ENCODE measurements around the gene RHCG. TPM values are rescaled to one million over a fixed set of nuclear protein-coding genes. Genes with fewer than 3 reads are reported as not detected.

RHCG gene
- total RNA-seq, 2 donors from 2014 or later: not detected

DNA sequence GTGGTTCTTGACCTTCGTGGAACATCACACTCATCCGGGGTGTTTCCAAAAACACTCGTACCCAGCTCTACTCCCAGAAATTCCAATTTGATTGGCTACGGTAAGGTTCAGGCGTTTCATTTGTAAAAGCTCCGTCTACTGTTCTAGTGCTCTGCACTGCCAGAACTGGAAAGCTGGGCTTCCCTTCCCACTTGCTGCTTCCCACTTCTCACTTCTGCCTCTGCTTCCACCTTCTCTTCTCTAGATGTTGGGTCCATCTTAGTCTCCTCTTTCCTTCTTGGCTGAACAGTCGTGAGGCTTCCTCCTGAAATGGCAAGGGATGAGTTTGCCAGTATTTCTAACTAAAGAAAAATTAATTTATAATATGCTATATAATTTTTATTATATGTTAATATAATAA lies 29.8 kb upstream of the RHCG start:
- H3K9me3 ChIP-seq (ENCODE audit: control insufficient read depth, low read length): no peaks in the 10 kb centered on the region
- H3K9ac ChIP-seq (ENCODE audit: extremely low read depth, low read length, poor library complexity, severe bottlenecking): no peak overlapping the region
- H3K36me3 Mint-ChIP-seq (ENCODE audit: low read depth): no peaks in the 10 kb centered on the region
- no peaks in the 10 kb centered on the region for H3K9me3 Mint-ChIP-seq
- peaks cover 6% of the 10 kb centered on the region for H3K27me3 Mint-ChIP-seq (ENCODE audit: insufficient read depth)
- H3K27ac Mint-ChIP-seq: no peak overlapping the region
- peaks cover 6% of the 10 kb centered on the region for H3K4me1 Mint-ChIP-seq
- DNase-seq: no peak
- peaks cover 7% of the 10 kb centered on the region for H3K27me3 ChIP-seq (ENCODE audit: control insufficient read depth, insufficient read depth, low read length, poor library complexity, severe bottlenecking)
- 81 to 91% methylated on average over 6 of the region's 7 CpGs for WGBS, 2 experiments (ENCODE audit: insufficient coverage in 1 of 2, insufficient read length in 1 of 2)
- no peaks in the 10 kb centered on the region for H3K4me1 ChIP-seq (ENCODE audit: control insufficient read depth, insufficient read depth, low read length)
- no peaks in the 10 kb centered on the region for H3K36me3 ChIP-seq (ENCODE audit: control insufficient read depth, insufficient read depth, low read length)
- no peak overlapping the region for H3K4me3 ChIP-seq (ENCODE audit: low read length)
- H3K27ac ChIP-seq (ENCODE audit: low read depth, low read length): no peak overlapping the region
- no peak overlapping the region for H3K4me3 Mint-ChIP-seq
- no peak for TF ChIP-seq CTCF (conservative IDR thresholded peaks at IDR 0.05)

GRCh38 chr15:89524184-89524583 lies 27.8 kb upstream of the RHCG start:
- Histone ChIP-seq H3K36me3 (ENCODE audit: control insufficient read depth, insufficient read depth, low read length) (no peaks in the 10 kb centered on the region), H3K4me3 (ENCODE audit: low read length) (no peak overlapping the region), H3K27me3 (ENCODE audit: control insufficient read depth, insufficient read depth, low read length, poor library complexity, severe bottlenecking) (peaks cover 7% of the 10 kb centered on the region), H3K27ac (ENCODE audit: low read depth, low read length) (no peak overlapping the region), H3K4me1 (ENCODE audit: control insufficient read depth, insufficient read depth, low read length) (no peaks in the 10 kb centered on the region), H3K9me3 (ENCODE audit: control insufficient read depth, low read length) (no peaks in the 10 kb centered on the region), H3K9ac (ENCODE audit: extremely low read depth, low read length, poor library complexity, severe bottlenecking) (no peak overlapping the region)
- Mint-ChIP-seq H3K9me3 (peaks cover 6% of the 10 kb centered on the region), H3K4me3 (no peak overlapping the region), H3K27me3 (ENCODE audit: insufficient read depth) (peaks cover 10% of the 10 kb centered on the region), H3K4me1 (peaks cover 5% of the 10 kb centered on the region), H3K36me3 (ENCODE audit: low read depth) (no peaks in the 10 kb centered on the region), H3K27ac (no peak overlapping the region)
- DNase-seq: no peak
- WGBS, 2 experiments (ENCODE audit: insufficient coverage in 1 of 2, insufficient read length in 1 of 2): 86% methylated on average over 1 of the region's 1 CpG; no CpG with 5 or more reads in 1 of the 2 experiments
- no peak for TF ChIP-seq CTCF (conservative IDR thresholded peaks at IDR 0.05)

DNA sequence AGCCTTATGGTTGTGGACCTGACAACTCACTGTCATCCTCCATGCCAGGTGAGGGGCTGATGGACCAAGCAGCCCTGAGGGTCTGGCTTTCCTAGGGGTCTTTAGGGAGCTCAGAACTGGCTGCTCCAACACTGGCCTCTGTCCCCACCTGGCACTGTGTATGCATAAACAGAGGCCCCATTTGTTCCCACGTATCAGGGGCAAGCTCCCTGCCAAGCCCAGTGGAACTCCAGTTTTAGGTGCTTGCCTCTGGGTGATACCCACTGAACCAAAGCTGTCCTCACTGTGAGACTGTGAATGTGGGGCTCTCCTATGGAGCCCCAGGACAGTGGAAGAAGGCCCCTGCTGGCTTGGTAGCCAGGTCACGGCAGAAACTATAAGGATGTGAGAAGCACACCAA lies 26.7 kb upstream of the RHCG start:
- no peak overlapping the region for H3K27ac ChIP-seq (ENCODE audit: low read depth, low read length)
- peaks cover 10% of the 10 kb centered on the region for H3K27me3 Mint-ChIP-seq (ENCODE audit: insufficient read depth)
- no peaks in the 10 kb centered on the region for H3K36me3 Mint-ChIP-seq (ENCODE audit: low read depth)
- peaks cover 7% of the 10 kb centered on the region for H3K27me3 ChIP-seq (ENCODE audit: control insufficient read depth, insufficient read depth, low read length, poor library complexity, severe bottlenecking)
- no peak overlapping the region for H3K27ac Mint-ChIP-seq
- peaks cover 3% of the 10 kb centered on the region for H3K4me1 Mint-ChIP-seq
- no peak overlapping the region for H3K4me3 Mint-ChIP-seq
- no peaks in the 10 kb centered on the region for H3K4me1 ChIP-seq (ENCODE audit: control insufficient read depth, insufficient read depth, low read length)
- no peak overlapping the region for H3K9ac ChIP-seq (ENCODE audit: extremely low read depth, low read length, poor library complexity, severe bottlenecking)
- DNase-seq: no peak
- H3K9me3 Mint-ChIP-seq: peaks cover 6% of the 10 kb centered on the region
- H3K4me3 ChIP-seq (ENCODE audit: low read length): no peak overlapping the region
- no peaks in the 10 kb centered on the region for H3K9me3 ChIP-seq (ENCODE audit: control insufficient read depth, low read length)
- H3K36me3 ChIP-seq (ENCODE audit: control insufficient read depth, insufficient read depth, low read length): no peaks in the 10 kb centered on the region
- no peak for TF ChIP-seq CTCF (conservative IDR thresholded peaks at IDR 0.05)
- 84 to 100% methylated on average over 1 to 2 of the region's 2 CpGs for WGBS, 2 experiments (ENCODE audit: insufficient coverage in 1 of 2, insufficient read length in 1 of 2)

All from endodermal cell (in vitro differentiated cells).